ENCODE measurements around the gene MAB21L3. TPM values are rescaled to one million over a fixed set of nuclear protein-coding genes. Genes with fewer than 3 reads are reported as not detected.

MAB21L3 gene
- total RNA-seq, 1 experiment from 2014 or later = 4.8 TPM

- no peaks in the 10 kb centered on the region for H3K9me3 ChIP-seq (ENCODE audit: low read depth, low read length, poor library complexity, severe bottlenecking)
- H3K27ac ChIP-seq (ENCODE audit: low read depth, low read length, poor library complexity, severe bottlenecking) = no peak overlapping the region
- ChIA-PET CTCF (no interaction called here), POLR2A (ENCODE audit: low non-redundant PET) (no interaction called here)
- H3K4me1 ChIP-seq (ENCODE audit: insufficient read depth, low read length, poor library complexity, severe bottlenecking) = peaks cover 5% of the 10 kb centered on the region
- intact Hi-C loops (cut with micrococcal nuclease; ENCODE audit: unreplicated experiment) = no loop called here
- TF ChIP-seq CTCF (conservative IDR thresholded peaks at IDR 0.05; ENCODE audit: low read depth, low read length) (no peak), EZH2 (IDR thresholded peaks at IDR 0.05; ENCODE audit: borderline replicate concordance, low read depth, low read length, poor library complexity, severe bottlenecking) (no peak)
- no peak overlapping the region for H3K4me3 ChIP-seq (ENCODE audit: low read depth, low read length, poor library complexity, severe bottlenecking)
- DNase-seq (ENCODE audit: low spot score) = no peak
- BruUV-seq (replicated peaks) = no TSS peak
- H3K27me3 ChIP-seq (replicated peaks; ENCODE audit: insufficient read depth, low read depth, low read length, poor library complexity) = no peaks in the 10 kb centered on the region
- H3K36me3 ChIP-seq (ENCODE audit: insufficient read depth, low read length, poor library complexity, severe bottlenecking) = no peaks in the 10 kb centered on the region
These were observed 18.3 kb downstream of the MAB21L3 start for GRCh38 chr1:116129537-116129936.

- TF ChIP-seq CTCF (conservative IDR thresholded peaks at IDR 0.05; ENCODE audit: low read depth, low read length) (no peak), EZH2 (IDR thresholded peaks at IDR 0.05; ENCODE audit: borderline replicate concordance, low read depth, low read length, poor library complexity, severe bottlenecking) (no peak)
- intact Hi-C loops (cut with micrococcal nuclease; ENCODE audit: unreplicated experiment) = no loop called here
- no peaks in the 10 kb centered on the region for H3K27me3 ChIP-seq (replicated peaks; ENCODE audit: insufficient read depth, low read depth, low read length, poor library complexity)
- no peak overlapping the region for H3K4me3 ChIP-seq (ENCODE audit: low read depth, low read length, poor library complexity, severe bottlenecking)
- H3K9me3 ChIP-seq (ENCODE audit: low read depth, low read length, poor library complexity, severe bottlenecking) = no peaks in the 10 kb centered on the region
- DNase-seq (ENCODE audit: low spot score) = no peak
- POLR2A ChIA-PET (ENCODE audit: low non-redundant PET) = interaction anchor here (0.6 kb wide), 1 partner anchor 45 kb away, joined by 4 read pairs; no protein-coding TSS in a partner anchor
- BruUV-seq (replicated peaks) = no TSS peak
- no peak overlapping the region for H3K27ac ChIP-seq (ENCODE audit: low read depth, low read length, poor library complexity, severe bottlenecking)
- CTCF ChIA-PET = interaction anchor here (0.6 to 1.7 kb wide), 2 partner anchors 9 to 357 kb away, joined by 3 to 4 read pairs; no protein-coding TSS in a partner anchor
- no peaks in the 10 kb centered on the region for H3K36me3 ChIP-seq (ENCODE audit: insufficient read depth, low read length, poor library complexity, severe bottlenecking)
- peaks cover 5% of the 10 kb centered on the region for H3K4me1 ChIP-seq (ENCODE audit: insufficient read depth, low read length, poor library complexity, severe bottlenecking)
These were observed 19.2 kb downstream of the MAB21L3 start for GRCh38 chr1:116130356-116130755.

- BruUV-seq (replicated peaks) = no TSS peak
- no peak overlapping the region for H3K27ac ChIP-seq (ENCODE audit: low read depth, low read length, poor library complexity, severe bottlenecking)
- no peaks in the 10 kb centered on the region for H3K36me3 ChIP-seq (ENCODE audit: insufficient read depth, low read length, poor library complexity, severe bottlenecking)
- H3K27me3 ChIP-seq (replicated peaks; ENCODE audit: insufficient read depth, low read depth, low read length, poor library complexity) = no peaks in the 10 kb centered on the region
- CTCF ChIA-PET = interaction anchor here (0.6 to 1.7 kb wide), 2 partner anchors 8 to 356 kb away, joined by 3 to 4 read pairs; no protein-coding TSS in a partner anchor
- peaks cover 5% of the 10 kb centered on the region for H3K4me1 ChIP-seq (ENCODE audit: insufficient read depth, low read length, poor library complexity, severe bottlenecking)
- no peak for DNase-seq (ENCODE audit: low spot score)
- H3K9me3 ChIP-seq (ENCODE audit: low read depth, low read length, poor library complexity, severe bottlenecking) = no peaks in the 10 kb centered on the region
- POLR2A ChIA-PET (ENCODE audit: low non-redundant PET) = interaction anchor here (0.6 kb wide), 1 partner anchor 46 kb away, joined by 4 read pairs; no protein-coding TSS in a partner anchor
- intact Hi-C loops (cut with micrococcal nuclease; ENCODE audit: unreplicated experiment) = no loop called here
- H3K4me3 ChIP-seq (ENCODE audit: low read depth, low read length, poor library complexity, severe bottlenecking) = no peak overlapping the region
- no peak for TF ChIP-seq EZH2 (IDR thresholded peaks at IDR 0.05; ENCODE audit: borderline replicate concordance, low read depth, low read length, poor library complexity, severe bottlenecking)
These were observed 20.0 kb downstream of the MAB21L3 start for GRCh38 chr1:116131170-116131569.

All from A673 (cell line).